Epithelial cell of prostate (primary cell): Measurements from ENCODE around the gene BBS5.
"Not testable (repeated sequence)": the region's sequence is repeated elsewhere in the genome, so short reads cannot be mapped to it uniquely, and the experiment has no call there.

Experiments
- DNase-seq: peaks from one replicate; pipeline ENCODE4 v3.0.0-alpha.2; 2011; ENCODE audit warnings: low read depth, low spot score
- H3K27ac ChIP-seq: fragments of 450-650 bp; 2 replicates; pipeline ENCODE4 v1.5.1; 2017; ENCODE audit warnings: mild to moderate bottlenecking

The BBS5 gene

GRCh38 chr2:169480079-169480465 lies 778 bp downstream of the BBS5 start:
- no peak for DNase-seq
- H3K27ac ChIP-seq, result no peak overlapping the region

- DNase-seq, result no peak
- no peak overlapping the region for H3K27ac ChIP-seq
Measured at GRCh38 chr2:169485650-169486138, 6.4 kb downstream of the BBS5 start.

- DNase-seq, result no peak
- H3K27ac ChIP-seq, result no peak overlapping the region
Measured at GRCh38 chr2:169486487-169486886, 7.2 kb downstream of the BBS5 start.

- no peak for DNase-seq
- no peak overlapping the region for H3K27ac ChIP-seq
Measured at GRCh38 chr2:169490834-169491233, 11.5 kb downstream of the BBS5 start.

- H3K27ac ChIP-seq, result no peak overlapping the region
- DNase-seq, result no peak
Measured at GRCh38 chr2:169491378-169491777, 12.1 kb downstream of the BBS5 start.

- DNase-seq, result no peak
- H3K27ac ChIP-seq, result no peak overlapping the region
Measured at GRCh38 chr2:169493360-169493759, 14.1 kb downstream of the BBS5 start.

GRCh38 chr2:169495310-169495928 lies 16.1 kb downstream of the BBS5 start:
- H3K27ac ChIP-seq, result no peak overlapping the region
- no peak for DNase-seq

GRCh38 chr2:169504651-169505050 lies 25.4 kb downstream of the BBS5 start:
- DNase-seq, result no peak
- H3K27ac ChIP-seq, result no peak overlapping the region

GRCh38 chr2:169507698-169508097 lies 28.4 kb downstream of the BBS5 start:
- H3K27ac ChIP-seq, result peak overlapping the region; percentile 31
- peak; percentile 51 for DNase-seq

- no peak within 1 kb of the TSS for H3K27ac ChIP-seq
- DNase-seq, result no peak
Measured at GRCh38 chr2:169509298-169509885, 30.1 kb downstream of the BBS5 start, which contains the start of gene KLHL41. TSS of gene KLHL41 (plus strand) at chr2:169509702. CDS start at chr2:169509779, 77 bp downstream.

GRCh38 chr2:169509955-169510354 lies 30.7 kb downstream of the BBS5 start:
- H3K27ac ChIP-seq, result no peak overlapping the region
- DNase-seq, result no peak

GRCh38 chr2:169510496-169510895 lies 31.2 kb downstream of the BBS5 start:
- H3K27ac ChIP-seq, result no peak overlapping the region

GRCh38 chr2:169511818-169512217 lies 32.5 kb downstream of the BBS5 start:
- DNase-seq, result no peak
- H3K27ac ChIP-seq, result no peak overlapping the region

More at GRCh38 chr2:169510496-169510895, 31.2 kb downstream of the BBS5 start:
- no peak for DNase-seq

- no peak overlapping the region for H3K27ac ChIP-seq
- DNase-seq, result no peak
Measured at GRCh38 chr2:169512525-169512924, 33.2 kb downstream of the BBS5 start.

GRCh38 chr2:169513094-169513493 lies 33.8 kb downstream of the BBS5 start:
- DNase-seq, result no peak

GRCh38 chr2:169513926-169514325 lies 34.6 kb downstream of the BBS5 start:
- H3K27ac ChIP-seq, result no peak overlapping the region
- no peak for DNase-seq

More at GRCh38 chr2:169513094-169513493, 33.8 kb downstream of the BBS5 start:
- no peak overlapping the region for H3K27ac ChIP-seq

GRCh38 chr2:169514758-169515157 lies 35.5 kb downstream of the BBS5 start:
- DNase-seq, H3K27ac ChIP-seq: not testable (repeated sequence)

GRCh38 chr2:169516488-169516995 lies 37.2 kb downstream of the BBS5 start:
- H3K27ac ChIP-seq, DNase-seq: not testable (repeated sequence)

- DNase-seq, result no peak
- no peak overlapping the region for H3K27ac ChIP-seq
Measured at GRCh38 chr2:169520896-169521295, 41.6 kb downstream of the BBS5 start.

GRCh38 chr2:169523681-169524080 lies 44.4 kb downstream of the BBS5 start:
- DNase-seq, result no peak
- H3K27ac ChIP-seq, result no peak overlapping the region

GRCh38 chr2:169525434-169525833 lies 46.1 kb downstream of the BBS5 start:
- H3K27ac ChIP-seq, result no peak overlapping the region
- no peak for DNase-seq

- no peak for DNase-seq
- no peak overlapping the region for H3K27ac ChIP-seq
Measured at GRCh38 chr2:169526451-169526850, 47.2 kb downstream of the BBS5 start.
